Esophagus muscularis mucosa (tissue), 4 donors: Measurements from ENCODE around the gene PLIN3.

Experiments used
- CTCF ChIP-seq, 3 experiments: fragments of 200-600 bp in 2 of 3; fragments of 450-650 bp in 1 of 3; sonication (generic) in 2 of 3; IDR thresholded peaks; one replicate each; pipeline ENCODE4 v1.5.1; 2017 to 2019; ENCODE audit warnings: antibody characterized with exemption in 3 of 3, mild to moderate bottlenecking in 2 of 3, moderate library complexity in 1 of 3
- EP300 ChIP-seq: sonication (generic); formaldehyde crosslinking; IDR thresholded peaks from one replicate; pipeline ENCODE4 v1.6.1; 2017; ENCODE audit warnings: antibody characterized with exemption
- POLR2A ChIP-seq: fragments of 450-650 bp; IDR thresholded peaks from one replicate; pipeline ENCODE4 v1.6.1; 2017; ENCODE audit warnings: antibody characterized with exemption, moderate library complexity, mild to moderate bottlenecking, low read depth

GRCh38 chr19:4794971-4795370 is 72.5 kb downstream of the PLIN3 start:
- no peak for TF ChIP-seq CTCF (IDR thresholded peaks at IDR 0.05)
- no peak for TF ChIP-seq POLR2A
- TF ChIP-seq EP300: no peak
